GM18870 (cell line): Measurements from ENCODE around the gene ARL8B.
"Not testable (repeated sequence)": the region's sequence is repeated elsewhere in the genome, so short reads cannot be mapped to it uniquely, and the experiment has no call there.

Experiments
- ATAC-seq: cut with Tn5 transposase; IDR thresholded peaks from one replicate; pipeline ENCODE4 v1.9.1; 2021; ENCODE audit warnings: moderate library complexity; ENCODE audit not compliant: unreplicated experiment

ARL8B gene

DNA sequence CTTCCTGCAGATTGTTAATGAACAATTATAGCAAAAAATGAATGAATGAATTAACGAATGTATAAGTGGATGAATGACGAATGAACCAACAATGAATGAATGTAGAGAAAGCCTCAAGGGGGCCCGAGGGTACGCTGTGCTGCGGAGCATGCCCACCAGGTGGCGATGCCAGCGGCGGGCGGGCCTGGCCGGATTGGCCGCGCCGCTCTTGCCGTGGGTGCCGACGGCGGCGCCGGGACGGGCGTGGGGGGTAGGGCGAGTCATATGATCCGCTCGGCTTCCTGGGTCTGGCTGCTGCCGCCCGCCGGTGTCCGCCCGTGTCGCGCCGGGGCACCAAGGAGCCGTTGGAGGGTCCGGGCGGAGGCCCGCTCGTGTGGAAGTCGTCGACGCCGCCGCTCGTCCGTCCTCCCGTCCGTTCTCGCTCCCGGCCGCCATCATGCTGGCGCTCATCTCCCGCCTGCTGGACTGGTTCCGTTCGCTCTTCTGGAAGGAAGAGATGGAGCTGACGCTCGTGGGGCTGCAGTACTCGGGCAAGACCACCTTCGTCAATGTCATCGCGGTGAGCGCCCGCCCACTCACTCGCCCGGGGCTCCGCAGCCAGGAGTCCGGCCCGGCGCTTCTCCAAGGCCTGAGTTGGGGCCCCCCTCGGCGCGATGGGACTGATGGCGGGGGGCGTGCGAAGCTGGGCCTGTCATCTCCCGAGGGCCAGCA is at the start of gene ARL8B:
ARL8B (plus strand) TSS at position 263 of the 711 bp plus-strand sequence; CDS start at position 437, 174 bp downstream.
- ATAC-seq = peak; percentile 88

DNA sequence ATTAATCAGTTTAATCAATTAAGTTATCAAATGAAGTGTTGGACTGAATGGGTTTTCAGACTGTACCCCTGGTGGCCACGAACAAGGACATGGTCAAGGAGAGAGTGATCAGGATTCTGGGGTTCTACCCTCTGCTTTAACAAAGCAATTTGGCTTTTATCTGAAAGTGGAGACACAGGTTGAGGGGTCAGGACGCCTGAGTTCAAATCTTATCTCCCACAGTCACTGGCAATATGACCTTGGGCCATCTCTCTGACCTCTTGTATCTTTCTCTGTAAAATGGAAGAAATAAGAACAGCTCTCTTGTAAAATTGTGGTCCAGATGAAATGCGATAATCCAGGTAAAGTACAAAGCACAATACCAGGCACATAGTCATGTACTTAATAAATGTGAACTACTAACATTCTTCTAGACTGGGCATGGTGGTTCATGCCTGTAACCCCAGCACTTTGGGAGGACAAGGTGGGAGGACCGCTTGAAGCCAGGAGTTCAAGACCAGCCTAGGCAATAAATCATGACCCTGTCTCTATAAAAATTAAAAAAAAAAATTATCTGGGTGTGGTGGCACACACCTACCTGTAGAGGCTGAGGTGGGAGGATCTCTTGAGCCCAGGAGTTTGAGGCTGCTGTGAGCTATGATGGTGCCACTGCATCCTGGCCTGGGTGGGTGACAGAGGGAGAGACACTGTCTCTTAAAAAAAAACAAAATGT is 48.6 kb upstream of the ARL8B start:
- no peak for ATAC-seq

DNA sequence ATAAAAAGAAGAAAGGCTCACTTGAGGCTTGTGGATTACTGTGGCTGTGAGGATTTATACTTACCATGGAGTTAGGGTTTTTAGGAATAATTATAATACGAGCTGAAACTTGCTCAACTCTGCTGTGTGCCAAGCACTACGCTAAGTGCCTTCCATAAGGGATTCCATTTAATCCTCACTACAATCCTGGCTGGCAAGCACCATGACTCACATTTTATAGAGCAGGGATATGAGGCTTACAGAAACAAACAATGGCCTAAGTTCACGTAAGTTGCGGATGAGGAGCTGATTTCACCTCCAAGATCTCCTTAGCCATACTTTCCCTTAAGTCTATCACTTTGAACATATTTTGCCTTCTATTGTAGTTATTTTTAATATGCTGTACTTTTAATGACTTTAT is 43.9 kb upstream of the ARL8B start:
- no peak for ATAC-seq

DNA sequence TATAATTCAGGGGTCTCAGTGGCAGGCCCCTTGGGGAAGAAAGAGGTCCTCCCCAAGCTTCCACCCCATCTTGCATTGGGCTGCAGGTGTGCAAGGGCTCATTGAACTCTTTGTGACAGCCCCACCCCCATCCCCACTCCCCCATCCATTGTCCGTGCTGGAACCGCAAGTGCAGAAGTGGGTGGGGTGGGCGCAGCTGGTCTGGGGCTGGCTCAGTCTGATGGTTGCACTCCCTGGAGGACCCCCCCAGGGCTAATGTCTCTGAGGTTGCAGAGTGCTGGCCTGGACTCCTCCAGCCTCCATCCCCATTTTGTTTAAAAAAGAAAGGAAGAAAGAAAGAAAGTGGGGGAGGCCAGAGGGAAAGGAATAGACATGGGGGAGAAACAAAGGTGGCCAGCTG is 42.3 kb upstream of the ARL8B start:
- no peak for ATAC-seq

DNA sequence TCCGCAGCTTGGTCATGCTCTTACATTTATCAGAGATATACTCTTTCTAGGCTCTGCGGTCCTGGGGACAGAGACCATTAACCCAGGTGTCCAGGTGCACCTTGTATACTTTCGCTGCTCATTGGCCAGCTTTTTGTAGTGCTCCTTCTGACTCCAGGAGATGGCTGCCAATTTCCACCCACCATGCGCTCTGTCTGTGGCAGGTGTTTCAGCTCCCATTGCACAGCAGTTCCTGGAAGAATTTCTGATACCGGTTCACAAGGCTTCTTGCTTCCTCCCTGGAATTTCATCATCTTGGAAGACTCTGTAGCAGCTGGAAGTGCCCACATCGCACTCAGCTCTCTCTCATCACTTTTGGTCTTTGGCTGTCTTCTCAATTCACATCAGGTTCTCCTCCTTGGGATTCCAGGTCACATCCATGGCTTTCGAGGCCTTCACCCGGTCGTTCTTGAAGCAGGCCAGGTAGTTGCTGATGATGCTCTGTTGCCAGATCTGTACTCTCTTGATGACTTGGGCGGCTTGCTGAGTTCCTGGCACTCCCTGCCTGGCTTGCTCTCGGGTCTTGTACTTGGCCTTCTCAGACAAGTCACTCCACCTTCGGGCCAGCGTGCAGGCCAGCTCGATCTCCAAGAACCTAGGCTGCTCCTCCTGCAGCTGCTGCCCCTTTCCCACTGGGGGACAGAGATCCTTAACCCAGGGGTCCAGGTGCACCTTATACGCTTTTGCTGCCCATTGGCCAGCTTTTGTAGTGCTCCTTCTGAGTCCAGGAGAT is 41.1 kb upstream of the ARL8B start:
- ATAC-seq = no peak

DNA sequence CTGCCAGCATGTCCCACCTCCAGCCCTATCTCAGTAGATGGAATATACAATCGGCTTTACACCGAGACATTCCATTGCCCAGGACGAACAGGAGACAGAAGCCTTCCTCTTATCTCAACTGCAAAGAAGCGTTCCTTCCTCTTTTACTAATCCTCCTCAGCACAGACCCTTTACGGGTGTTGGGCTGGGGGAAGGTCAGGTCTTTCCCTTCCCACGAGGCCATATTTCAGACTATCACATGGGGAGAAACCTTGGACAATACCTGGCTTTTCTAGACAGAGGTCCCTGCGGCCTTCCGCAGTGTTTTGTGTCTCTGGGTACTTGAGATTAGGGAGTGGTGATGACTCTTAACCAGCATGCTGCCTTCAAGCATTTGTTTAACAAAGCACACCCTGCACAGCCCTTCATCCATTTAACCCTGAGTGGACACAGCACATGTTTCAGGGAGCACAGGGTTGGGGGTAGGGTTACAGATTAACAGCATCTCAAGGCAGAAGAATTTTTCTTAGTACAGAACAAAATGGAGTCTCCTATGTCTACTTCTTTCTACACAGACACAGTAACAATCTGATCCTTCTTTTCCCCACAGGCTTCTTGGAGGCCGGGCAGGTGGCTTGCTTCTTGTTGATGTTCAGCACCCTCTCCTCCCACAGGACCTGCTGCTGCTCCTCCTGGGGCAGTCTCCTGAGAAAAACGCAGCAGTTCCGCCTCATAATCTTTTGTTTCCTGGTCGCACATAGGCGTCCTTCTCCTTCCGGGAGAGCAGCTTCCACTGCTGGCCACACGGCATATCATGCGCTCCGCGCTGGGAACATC is 39.9 kb upstream of the ARL8B start:
- not testable (repeated sequence) for ATAC-seq

DNA sequence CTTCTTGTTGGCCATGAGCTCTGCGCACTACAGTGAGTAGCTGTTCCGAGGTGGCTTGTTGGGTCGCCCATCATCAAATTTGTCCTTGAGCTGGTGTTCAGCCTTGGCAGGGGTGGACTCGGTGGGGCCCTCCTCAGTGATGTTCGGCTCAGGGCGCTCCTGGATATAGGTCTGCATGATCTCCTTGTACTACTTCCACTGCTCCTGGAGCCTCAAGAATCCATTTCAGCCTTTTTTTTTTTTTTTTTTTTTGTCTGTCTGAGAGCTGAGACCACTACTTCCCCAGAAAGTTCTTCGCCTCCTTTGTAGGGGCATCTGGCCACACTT is 39.3 kb upstream of the ARL8B start:
- no peak for ATAC-seq

DNA sequence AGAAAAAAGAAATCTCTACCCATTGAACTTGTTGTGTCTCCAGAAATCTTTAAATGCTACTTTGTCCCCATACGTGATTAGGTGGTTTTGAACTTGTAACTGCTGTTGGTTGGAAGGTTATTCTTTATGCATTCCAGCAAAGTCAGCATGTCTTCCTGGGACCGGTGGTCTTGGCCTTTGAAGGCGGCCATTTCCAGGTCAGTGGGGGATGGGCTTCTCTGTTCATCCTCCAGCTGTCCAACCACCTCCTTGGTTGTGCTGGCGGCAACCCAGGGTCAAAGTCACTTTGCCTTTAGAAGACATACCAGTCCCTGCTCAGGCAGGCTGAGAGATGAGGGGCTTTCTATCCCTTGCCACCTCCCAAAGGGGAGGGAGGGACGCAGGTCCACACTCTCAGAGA is 37.9 kb upstream of the ARL8B start:
- ATAC-seq = no peak

DNA sequence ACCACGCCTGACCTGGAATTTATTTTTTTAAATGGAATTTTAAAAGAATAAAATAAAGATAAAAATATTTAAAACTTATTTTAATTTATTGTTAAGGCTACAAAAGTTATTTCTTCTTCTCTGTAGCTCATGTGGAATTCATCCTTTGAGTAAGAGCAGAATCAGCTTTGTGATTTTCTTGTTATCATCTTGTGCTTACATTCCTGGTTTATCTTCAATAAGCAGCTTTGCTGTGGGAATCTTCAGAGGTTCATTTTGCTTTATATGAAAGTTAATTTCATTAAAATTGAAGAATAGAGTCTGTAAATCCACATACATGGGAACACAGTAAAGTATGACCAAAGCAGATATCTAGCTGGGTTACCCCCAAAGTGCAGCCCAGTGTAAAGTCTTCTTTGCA is 35.4 kb upstream of the ARL8B start:
- no peak for ATAC-seq

DNA sequence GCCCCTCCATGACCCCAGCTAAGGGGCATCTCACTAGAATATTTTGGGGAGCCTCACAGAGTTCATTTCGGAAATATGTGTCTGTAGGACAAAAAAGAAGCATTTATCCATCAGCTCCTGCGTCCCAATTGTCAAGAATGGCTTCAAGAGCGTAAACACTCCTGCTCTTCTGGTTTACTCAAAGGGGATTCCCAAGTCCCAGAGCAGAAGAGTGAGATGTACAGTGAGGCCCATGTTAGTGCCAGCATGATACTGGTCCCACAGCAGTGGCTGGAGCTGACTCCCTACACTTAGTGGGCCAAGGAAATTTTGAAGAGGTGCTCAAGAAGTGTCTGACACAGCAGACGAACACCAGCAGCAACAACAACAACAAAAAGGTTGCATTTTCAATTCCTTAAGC is 34.9 kb upstream of the ARL8B start:
- ATAC-seq = no peak

DNA sequence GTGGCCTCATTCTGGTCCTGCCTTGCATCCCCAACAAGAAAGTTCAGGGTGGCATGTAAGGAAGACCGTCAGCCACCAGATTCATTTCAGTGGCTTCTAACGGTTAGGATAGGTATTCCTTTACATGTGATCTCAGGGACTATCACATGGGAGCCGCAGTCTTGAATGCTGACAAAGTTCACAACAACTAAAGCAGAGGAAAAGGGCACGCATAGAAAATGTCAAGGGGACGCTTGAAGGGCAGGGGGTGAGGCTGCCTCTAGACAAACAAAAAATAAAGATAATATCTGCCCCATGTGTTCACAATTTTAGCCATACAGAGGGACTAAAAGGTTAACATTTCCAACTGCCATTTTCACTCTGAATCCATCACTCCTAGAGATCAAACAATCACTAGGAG is 31.9 kb upstream of the ARL8B start:
- no peak for ATAC-seq

DNA sequence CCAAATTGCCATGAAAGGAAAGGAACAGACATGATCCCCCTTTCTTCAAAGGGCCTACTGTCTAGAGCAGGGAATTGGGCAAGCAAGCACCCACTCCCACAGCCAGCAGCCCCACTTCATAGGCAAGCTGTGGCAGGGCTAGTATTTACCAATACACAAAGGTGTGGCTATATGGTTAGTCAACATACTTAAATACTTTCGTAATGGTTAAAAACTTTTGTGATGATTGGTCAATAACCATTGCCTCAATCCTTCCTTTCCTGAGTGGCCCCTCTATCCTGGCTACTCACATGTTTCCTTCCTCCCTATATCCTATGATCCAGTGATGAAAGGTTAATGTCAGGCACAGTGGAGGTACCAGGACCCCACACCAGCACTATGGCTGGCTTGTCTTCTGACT is 30.1 kb upstream of the ARL8B start:
- ATAC-seq = no peak

DNA sequence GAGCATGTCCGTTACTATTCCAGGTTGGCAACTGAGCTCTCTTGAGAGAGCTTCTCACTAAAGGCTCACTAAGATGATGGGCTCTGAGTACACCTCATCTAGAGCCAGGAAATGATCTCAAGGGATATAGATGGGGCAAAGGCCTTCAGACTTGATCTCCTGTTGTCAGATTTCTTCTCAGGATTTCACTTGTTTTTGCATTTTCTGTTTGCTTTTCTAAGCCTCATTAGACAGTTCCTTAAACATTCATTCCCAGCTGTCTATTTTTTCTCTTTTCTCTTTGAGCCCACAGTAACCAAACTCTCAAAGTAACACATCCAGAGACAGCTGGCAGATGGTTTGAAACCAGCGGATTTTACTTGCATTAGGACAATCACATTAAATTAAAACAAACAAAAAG is 28.4 kb upstream of the ARL8B start:
- no peak for ATAC-seq

DNA sequence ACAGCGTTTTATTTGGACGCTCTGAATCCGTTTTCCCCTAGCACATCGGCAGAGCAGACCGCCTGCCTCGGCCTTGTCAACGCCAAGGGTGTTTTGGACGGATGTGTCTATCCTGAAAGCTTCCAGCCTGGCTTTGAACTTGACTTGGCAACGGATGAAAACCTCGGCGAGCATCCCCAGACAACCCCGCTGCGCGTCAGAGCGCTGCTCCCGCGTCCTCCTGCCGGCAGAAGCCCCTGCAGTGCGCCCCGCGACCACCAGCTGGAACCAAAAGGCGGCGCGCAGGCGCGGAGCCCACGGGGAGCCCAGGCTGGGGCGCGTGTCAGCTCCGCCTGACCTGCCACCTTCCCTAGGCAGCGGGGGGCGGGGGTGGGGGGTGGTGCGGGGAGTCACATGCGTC is 26.2 kb upstream of the ARL8B start:
- no peak for ATAC-seq

DNA sequence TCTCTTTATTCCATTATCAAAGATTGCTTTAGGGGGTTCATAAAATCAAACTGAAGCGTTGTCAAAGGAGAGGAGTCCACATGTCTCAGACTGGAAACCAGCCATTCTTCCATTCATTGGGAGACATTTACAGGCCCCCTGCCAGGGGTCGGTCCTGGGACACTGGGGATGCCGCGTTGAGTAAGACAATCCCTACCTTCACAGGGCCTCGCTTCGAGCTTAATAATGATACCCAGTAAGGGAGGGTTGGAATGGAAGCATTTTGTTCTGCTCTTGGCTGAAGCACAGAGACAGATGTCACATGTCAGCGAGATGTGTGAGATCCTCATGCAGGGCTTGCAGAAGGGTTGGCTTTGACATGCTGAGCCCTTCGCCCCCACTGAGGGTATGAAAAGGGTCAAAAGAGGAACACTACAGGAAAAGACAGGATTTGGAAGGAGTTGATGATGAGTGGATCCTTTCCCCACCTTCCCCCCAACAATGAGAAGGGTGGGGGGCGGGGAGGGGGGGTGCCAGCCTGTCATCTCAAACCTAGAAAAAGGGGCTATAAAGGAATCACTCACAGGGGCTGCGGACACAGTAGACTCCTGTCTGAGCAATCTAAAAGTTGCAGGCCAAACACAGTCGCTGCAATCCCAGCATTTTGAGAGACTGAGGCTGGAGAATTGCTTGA is 25.6 kb upstream of the ARL8B start:
- ATAC-seq = no peak

DNA sequence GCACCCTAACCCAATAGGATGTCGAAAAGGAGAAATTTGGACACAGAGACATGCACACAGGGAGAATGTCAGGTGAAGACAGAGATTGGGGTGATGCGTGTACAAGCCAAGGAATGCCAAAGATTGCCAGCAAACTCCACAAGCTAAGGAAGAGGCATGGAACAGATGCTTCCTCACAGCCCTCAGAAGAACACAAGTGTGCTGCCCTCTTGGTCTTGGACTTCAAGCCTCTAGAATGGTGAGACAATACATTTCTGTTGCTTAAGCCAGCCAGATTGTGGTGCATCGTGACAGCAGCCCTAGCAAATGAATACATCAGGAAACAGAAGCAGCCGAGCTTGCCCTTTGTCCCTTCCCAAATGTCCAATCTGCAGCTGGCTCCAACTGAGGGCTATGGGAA is 23.7 kb upstream of the ARL8B start:
- no peak for ATAC-seq

DNA sequence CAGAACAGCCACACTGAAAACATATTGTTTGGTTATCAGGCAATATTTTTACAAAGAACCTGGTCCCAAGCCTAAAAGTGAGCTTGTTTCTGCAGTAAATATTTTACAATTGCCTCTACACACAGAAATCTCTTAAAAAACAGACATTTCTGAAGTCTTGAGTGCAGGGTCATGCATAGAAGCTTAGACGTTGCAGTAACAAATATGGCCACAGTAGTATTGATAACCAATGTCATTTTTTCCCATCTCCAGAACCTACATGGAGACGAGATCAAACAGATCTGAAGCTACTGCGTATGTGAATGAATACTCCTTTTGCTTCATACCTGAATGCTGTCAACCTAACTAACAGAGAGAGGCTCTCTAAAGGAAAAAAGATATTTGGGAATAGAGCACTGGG is 19.6 kb upstream of the ARL8B start:
- ATAC-seq = no peak

DNA sequence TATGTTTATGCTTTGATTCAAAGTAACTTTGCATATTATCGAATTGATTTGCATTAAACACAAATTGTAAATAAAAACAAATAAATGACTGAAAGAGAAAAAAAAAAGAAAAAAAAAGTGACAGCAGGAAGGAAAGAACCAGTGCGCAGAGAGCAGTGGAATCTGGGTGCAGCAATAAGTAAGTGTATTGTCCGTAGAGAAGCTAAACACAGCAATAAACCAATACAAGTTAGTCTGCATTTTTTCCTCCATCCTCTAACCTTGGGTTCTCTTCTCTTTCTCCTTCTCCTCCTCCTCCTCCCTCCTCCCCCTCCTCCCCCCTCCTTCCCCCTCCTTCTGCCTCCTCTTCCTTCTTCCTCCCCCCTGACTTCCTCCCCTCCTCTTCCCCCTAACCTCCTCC is 18.3 kb upstream of the ARL8B start:
- ATAC-seq = no peak

DNA sequence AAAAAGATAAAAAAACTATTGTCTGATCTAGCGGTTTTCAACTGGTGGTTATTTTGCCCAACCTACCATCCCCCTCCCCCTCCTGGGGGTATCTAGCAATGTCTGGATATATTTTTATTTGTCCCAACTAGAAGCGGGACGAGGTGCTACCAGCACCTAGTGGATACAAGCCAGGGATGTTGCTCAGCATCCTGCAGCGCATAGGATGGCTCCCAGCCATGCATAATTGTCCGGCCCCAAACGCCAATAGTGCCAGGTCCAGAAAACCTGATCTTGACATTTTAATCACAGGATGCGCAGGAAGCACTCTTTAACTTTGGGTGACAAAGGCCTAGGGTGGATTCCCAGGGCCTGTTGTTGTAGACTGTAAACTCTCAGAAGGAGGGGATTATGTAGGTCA is 17.0 kb upstream of the ARL8B start:
- no peak for ATAC-seq

DNA sequence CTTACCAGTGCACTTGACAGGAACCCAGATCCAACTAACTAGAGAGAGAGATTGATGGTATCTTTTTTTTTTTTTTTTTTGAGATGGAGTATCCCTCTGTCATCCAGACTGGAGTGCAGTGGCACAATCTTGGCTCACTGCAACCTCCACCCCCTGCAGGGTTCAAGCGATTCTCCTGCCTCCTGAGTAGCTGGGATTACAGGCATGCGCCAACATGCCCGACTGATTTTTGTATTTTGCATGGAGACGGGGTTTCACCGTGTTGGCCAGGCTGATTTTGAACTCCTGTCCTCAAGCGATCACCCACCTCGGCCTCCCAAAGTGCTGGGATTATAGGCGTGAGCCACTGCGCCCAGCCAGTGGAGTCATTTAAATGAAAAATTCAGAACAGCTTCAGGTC is 15.7 kb upstream of the ARL8B start:
- ATAC-seq = not testable (repeated sequence)

DNA sequence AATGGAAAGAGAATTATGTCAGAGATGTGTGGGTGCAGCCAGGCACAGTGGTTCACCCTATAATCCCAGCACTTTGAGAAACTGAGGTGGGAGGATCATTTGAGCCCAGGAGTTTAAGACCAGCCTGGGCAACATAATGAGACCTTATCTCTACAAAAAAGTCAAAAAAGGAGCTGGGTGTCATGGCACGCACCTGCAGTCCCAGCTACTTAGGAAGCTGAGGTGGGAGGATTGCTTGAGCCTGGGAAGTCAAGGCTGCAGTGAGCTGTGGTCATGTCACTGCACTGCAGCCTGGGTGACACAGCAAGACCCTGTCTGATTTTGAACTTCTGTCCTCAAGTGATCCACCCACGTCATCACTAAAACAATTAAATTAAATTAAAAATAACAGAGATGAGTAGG is 15.2 kb upstream of the ARL8B start:
- not testable (repeated sequence) for ATAC-seq
